Neural crest cell (in vitro differentiated cells): ENCODE measurements around the gene ATP6V0E2. TPM values are rescaled to one million over a fixed set of nuclear protein-coding genes. Genes with fewer than 3 reads are reported as not detected.

Experiments
- DNase-seq: peaks from one replicate; pipeline ENCODE4 v3.0.0; 2021; ENCODE audit warnings: low read depth, mixed read lengths, low spot score
- H3K27ac Mint-ChIP-seq: one replicate; pipeline ENCODE4 v1.8.0; 2021; ENCODE audit warnings: mild to moderate bottlenecking, mixed read lengths; ENCODE audit not compliant: unreplicated experiment
- H3K27me3 Mint-ChIP-seq: 2 replicates; pipeline ENCODE4 v1.8.0; 2021; ENCODE audit warnings: low read depth, mild to moderate bottlenecking, mixed read lengths
- H3K36me3 Mint-ChIP-seq: 2 replicates; pipeline ENCODE4 v1.8.0; 2021; ENCODE audit warnings: low read depth, mild to moderate bottlenecking, mixed read lengths
- H3K4me1 Mint-ChIP-seq: 2 replicates; pipeline ENCODE4 v1.8.0; 2021; ENCODE audit warnings: mixed read lengths
- H3K4me3 Mint-ChIP-seq: one replicate; pipeline ENCODE4 v1.8.0; 2021; ENCODE audit warnings: mild to moderate bottlenecking, mixed read lengths
- H3K9me3 Mint-ChIP-seq: 2 replicates; pipeline ENCODE4 v1.8.0; 2021; ENCODE audit warnings: mixed read lengths
- CTCF ChIP-seq: fragments of 200-600 bp; sonication (generic); conservative IDR thresholded peaks from 2 replicates; pipeline ENCODE4 v1.5.0; 2021; ENCODE audit warnings: antibody characterized with exemption, mild to moderate bottlenecking
- total RNA-seq: library from RNA; stranded (reverse); gene quantifications from 2 replicates; pipeline ENCODE4 v1.2.1, GENCODE V29; 2021

Gene ATP6V0E2
- total RNA-seq, 1 donor from 2014 or later: 87.4 TPM

- H3K4me3 Mint-ChIP-seq: peak overlapping the region; percentile 93
- H3K27me3 Mint-ChIP-seq: peaks cover 47% of the 10 kb centered on the region
- no peak for DNase-seq
- H3K36me3 Mint-ChIP-seq: no peaks in the 10 kb centered on the region
- H3K27ac Mint-ChIP-seq: no peak overlapping the region
- no peaks in the 10 kb centered on the region for H3K9me3 Mint-ChIP-seq
- peaks cover 18% of the 10 kb centered on the region for H3K4me1 Mint-ChIP-seq
- TF ChIP-seq CTCF: no peak
These were observed 36.1 kb upstream of the ATP6V0E2 start for GRCh38 chr7:149837564-149838223.

- peak within 1 kb of the TSS; percentile 44 for H3K27ac Mint-ChIP-seq
- H3K4me1 Mint-ChIP-seq: peaks cover 18% of the 10 kb centered on the region
- H3K36me3 Mint-ChIP-seq: no peaks in the 10 kb centered on the region
- TF ChIP-seq CTCF: no peak
- peak; percentile 91 for DNase-seq
- no peaks in the 10 kb centered on the region for H3K9me3 Mint-ChIP-seq
- H3K27me3 Mint-ChIP-seq: peaks cover 40% of the 10 kb centered on the region
- peak within 1 kb of the TSS; percentile 93 for H3K4me3 Mint-ChIP-seq
These were observed 35.4 kb upstream of the ATP6V0E2 start, which contains the start of gene ZNF862 for GRCh38 chr7:149838224-149838991. ZNF862 (plus strand) TSS chr7:149838375; CDS start chr7:149838612, 237 bp downstream.

- Mint-ChIP-seq H3K36me3 (no peaks in the 10 kb centered on the region), H3K27ac (peak overlapping the region; percentile 44), H3K4me3 (peak overlapping the region; percentile 89), H3K4me1 (peaks cover 18% of the 10 kb centered on the region), H3K27me3 (peaks cover 34% of the 10 kb centered on the region), H3K9me3 (no peaks in the 10 kb centered on the region)
- no peak for DNase-seq
- TF ChIP-seq CTCF: no peak
These were observed 34.8 kb upstream of the ATP6V0E2 start for GRCh38 chr7:149838992-149839408.

GRCh38 chr7:149839933-149840332 is 33.8 kb upstream of the ATP6V0E2 start:
- no peak for DNase-seq
- peak overlapping the region; percentile 89 for H3K4me3 Mint-ChIP-seq
- H3K27ac Mint-ChIP-seq: no peak overlapping the region
- no peaks in the 10 kb centered on the region for H3K9me3 Mint-ChIP-seq
- H3K27me3 Mint-ChIP-seq: peaks cover 25% of the 10 kb centered on the region
- H3K36me3 Mint-ChIP-seq: no peaks in the 10 kb centered on the region
- TF ChIP-seq CTCF: no peak
- H3K4me1 Mint-ChIP-seq: peaks cover 18% of the 10 kb centered on the region

- no peak overlapping the region for H3K27ac Mint-ChIP-seq
- DNase-seq: no peak
- H3K27me3 Mint-ChIP-seq: peaks cover 2% of the 10 kb centered on the region
- peaks cover 11% of the 10 kb centered on the region for H3K4me1 Mint-ChIP-seq
- no peaks in the 10 kb centered on the region for H3K36me3 Mint-ChIP-seq
- H3K9me3 Mint-ChIP-seq: no peaks in the 10 kb centered on the region
- no peak for TF ChIP-seq CTCF
- H3K4me3 Mint-ChIP-seq: no peak overlapping the region
These were observed 30.2 kb upstream of the ATP6V0E2 start for GRCh38 chr7:149843566-149843965.
